ENCODE measurements around the gene GET4. TPM values are rescaled to one million over a fixed set of nuclear protein-coding genes. Genes with fewer than 3 reads are reported as not detected.

GET4 gene
- polyA plus RNA-seq, 1 of the 3 experiments (the other 2 are of a cell fraction): 63.1 TPM

DNA sequence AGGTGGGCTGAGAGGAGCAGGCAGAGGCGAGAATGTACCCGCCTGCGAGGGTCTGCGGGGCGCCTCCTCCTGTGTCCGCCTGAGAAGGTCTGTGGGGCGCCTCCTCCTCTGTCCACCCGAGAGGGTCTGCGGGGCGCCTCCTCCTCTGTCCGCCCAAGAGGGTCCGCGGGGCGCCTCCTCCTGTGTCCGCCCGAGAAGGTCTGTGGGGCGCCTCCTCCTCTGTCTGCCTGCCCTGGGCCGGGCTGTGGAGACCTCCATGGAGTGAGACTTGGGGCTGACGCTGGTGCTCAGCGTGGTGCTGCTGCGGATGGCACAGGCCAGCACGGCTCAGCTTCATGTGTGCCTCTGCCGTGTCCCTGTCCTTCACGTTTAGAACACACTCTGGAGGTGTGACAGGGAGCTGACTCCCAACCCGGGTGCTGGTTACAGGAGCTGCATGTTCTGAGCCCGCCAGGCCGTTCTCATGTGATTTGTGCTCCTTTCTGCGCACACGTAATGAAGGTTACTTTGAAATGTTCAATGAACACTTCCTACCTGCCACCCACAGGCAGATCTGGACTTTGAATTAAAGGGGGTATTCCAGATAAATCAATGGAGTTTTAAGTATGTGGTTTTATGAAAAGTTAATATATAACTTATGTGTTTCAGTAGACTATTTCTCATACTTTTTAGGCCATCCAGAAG lies 20.5 kb upstream of the GET4 start:
- no peaks in the 10 kb centered on the region for H3K9me2 ChIP-seq
- peaks cover 0 to 3% of the 10 kb centered on the region in 2 experiments; a peak in 1 of 4 replicates for H3K4me1 ChIP-seq (ENCODE audit: control insufficient read depth in 1 of 2, insufficient read depth in 2 of 2, low read depth in 1 of 2, low read length in 1 of 2)
- no peak overlapping the region for H2AFZ ChIP-seq (ENCODE audit: low read depth)
- H3K9ac ChIP-seq: no peak overlapping the region
- H3K4me2 ChIP-seq: no peak overlapping the region
- no peaks in the 10 kb centered on the region for H3K27me3 ChIP-seq (ENCODE audit: insufficient read depth)
- no peaks in the 10 kb centered on the region for H4K20me1 ChIP-seq (ENCODE audit: insufficient read depth)
- 95% methylated on average over 23 of the region's 29 CpGs for WGBS (ENCODE audit: low lambda C conversion rate)
- TF ChIP-seq NRF1 (IDR thresholded peaks at IDR 0.05; ENCODE audit: low read depth, low read length) (no peak), JUND (IDR thresholded peaks at IDR 0.05) (no peak), YY1 (IDR thresholded peaks at IDR 0.05; ENCODE audit: low read depth) (no peak), GABPA (IDR thresholded peaks at IDR 0.05; ENCODE audit: low read depth) (no peak), SIN3A (IDR thresholded peaks at IDR 0.05; ENCODE audit: borderline replicate concordance, low read depth, low read length) (no peak), EZH2phosphoT487 (IDR thresholded peaks at IDR 0.05; ENCODE audit: borderline replicate concordance, low read depth) (no peak), RFX5 (IDR thresholded peaks at IDR 0.05; ENCODE audit: low read length) (no peak), MEF2A (IDR thresholded peaks at IDR 0.05; ENCODE audit: borderline replicate concordance, low read depth) (no peak), ELF1 (IDR thresholded peaks at IDR 0.05) (no peak), NFIC (IDR thresholded peaks at IDR 0.05; ENCODE audit: borderline replicate concordance) (no peak), GATA2 (CRISPR knock-in tag; IDR thresholded peaks at IDR 0.05) (no peak), TAF1 (IDR thresholded peaks at IDR 0.05; ENCODE audit: borderline replicate concordance, low read depth, low read length) (no peak), RAD21 (IDR thresholded peaks at IDR 0.05; ENCODE audit: low read length) (no peak), EP300 (IDR thresholded peaks at IDR 0.05; ENCODE audit: borderline replicate concordance in 1 of 2, low read depth in 1 of 2, low read length in 1 of 2) (no peak), SMC3 (IDR thresholded peaks at IDR 0.05; ENCODE audit: low read depth, low read length) (no peak)
- TF ChIP-seq, protein P1, sequence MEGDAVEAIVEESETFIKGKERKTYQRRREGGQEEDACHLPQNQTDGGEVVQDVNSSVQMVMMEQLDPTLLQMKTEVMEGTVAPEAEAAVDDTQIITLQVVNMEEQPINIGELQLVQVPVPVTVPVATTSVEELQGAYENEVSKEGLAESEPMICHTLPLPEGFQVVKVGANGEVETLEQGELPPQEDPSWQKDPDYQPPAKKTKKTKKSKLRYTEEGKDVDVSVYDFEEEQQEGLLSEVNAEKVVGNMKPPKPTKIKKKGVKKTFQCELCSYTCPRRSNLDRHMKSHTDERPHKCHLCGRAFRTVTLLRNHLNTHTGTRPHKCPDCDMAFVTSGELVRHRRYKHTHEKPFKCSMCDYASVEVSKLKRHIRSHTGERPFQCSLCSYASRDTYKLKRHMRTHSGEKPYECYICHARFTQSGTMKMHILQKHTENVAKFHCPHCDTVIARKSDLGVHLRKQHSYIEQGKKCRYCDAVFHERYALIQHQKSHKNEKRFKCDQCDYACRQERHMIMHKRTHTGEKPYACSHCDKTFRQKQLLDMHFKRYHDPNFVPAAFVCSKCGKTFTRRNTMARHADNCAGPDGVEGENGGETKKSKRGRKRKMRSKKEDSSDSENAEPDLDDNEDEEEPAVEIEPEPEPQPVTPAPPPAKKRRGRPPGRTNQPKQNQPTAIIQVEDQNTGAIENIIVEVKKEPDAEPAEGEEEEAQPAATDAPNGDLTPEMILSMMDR (IDR thresholded peaks at IDR 0.05): no peak
- TF ChIP-seq, protein P2, sequence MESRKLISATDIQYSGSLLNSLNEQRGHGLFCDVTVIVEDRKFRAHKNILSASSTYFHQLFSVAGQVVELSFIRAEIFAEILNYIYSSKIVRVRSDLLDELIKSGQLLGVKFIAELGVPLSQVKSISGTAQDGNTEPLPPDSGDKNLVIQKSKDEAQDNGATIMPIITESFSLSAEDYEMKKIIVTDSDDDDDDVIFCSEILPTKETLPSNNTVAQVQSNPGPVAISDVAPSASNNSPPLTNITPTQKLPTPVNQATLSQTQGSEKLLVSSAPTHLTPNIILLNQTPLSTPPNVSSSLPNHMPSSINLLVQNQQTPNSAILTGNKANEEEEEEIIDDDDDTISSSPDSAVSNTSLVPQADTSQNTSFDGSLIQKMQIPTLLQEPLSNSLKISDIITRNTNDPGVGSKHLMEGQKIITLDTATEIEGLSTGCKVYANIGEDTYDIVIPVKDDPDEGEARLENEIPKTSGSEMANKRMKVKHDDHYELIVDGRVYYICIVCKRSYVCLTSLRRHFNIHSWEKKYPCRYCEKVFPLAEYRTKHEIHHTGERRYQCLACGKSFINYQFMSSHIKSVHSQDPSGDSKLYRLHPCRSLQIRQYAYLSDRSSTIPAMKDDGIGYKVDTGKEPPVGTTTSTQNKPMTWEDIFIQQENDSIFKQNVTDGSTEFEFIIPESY (IDR thresholded peaks at IDR 0.05; ENCODE audit: borderline replicate concordance, low read depth): no peak
- TF ChIP-seq, protein P3, sequence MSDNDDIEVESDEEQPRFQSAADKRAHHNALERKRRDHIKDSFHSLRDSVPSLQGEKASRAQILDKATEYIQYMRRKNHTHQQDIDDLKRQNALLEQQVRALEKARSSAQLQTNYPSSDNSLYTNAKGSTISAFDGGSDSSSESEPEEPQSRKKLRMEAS (IDR thresholded peaks at IDR 0.05; ENCODE audit: low read depth): no peak
- TF ChIP-seq, protein P4, sequence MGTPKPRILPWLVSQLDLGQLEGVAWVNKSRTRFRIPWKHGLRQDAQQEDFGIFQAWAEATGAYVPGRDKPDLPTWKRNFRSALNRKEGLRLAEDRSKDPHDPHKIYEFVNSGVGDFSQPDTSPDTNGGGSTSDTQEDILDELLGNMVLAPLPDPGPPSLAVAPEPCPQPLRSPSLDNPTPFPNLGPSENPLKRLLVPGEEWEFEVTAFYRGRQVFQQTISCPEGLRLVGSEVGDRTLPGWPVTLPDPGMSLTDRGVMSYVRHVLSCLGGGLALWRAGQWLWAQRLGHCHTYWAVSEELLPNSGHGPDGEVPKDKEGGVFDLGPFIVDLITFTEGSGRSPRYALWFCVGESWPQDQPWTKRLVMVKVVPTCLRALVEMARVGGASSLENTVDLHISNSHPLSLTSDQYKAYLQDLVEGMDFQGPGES (IDR thresholded peaks at IDR 0.05; ENCODE audit: low read depth, low read length): no peak
- no peaks in the 10 kb centered on the region for H3K9me3 ChIP-seq
- ChIA-PET CTCF (interaction anchor here (0.7 to 14.6 kb wide), 2 partner anchors 16 to 523 kb away, joined by 3 to 123 read pairs; no protein-coding TSS in a partner anchor), POLR2A (no interaction called here)
- peaks cover 69 to 95% of the 10 kb centered on the region in 2 experiments for H3K36me3 ChIP-seq (replicated peaks in 1 of 2; ENCODE audit: control insufficient read depth in 1 of 2, insufficient read depth in 2 of 2, low read length in 1 of 2)
- peaks cover 20% of the 10 kb centered on the region; the same call in 1 of the 2 replicates for H3K79me2 ChIP-seq (ENCODE audit: insufficient read depth)
- H3K27ac ChIP-seq (ENCODE audit: low read depth in 2 of 2, low read length in 1 of 2): no peak overlapping the region
- no peak overlapping the region for H3K4me3 ChIP-seq (ENCODE audit: low read depth in 2 of 2, low read length in 1 of 2)
- DNase-seq: no peak
- no peaks in the 10 kb centered on the region for H3F3A ChIP-seq (replicated peaks; ENCODE audit: insufficient read depth)
